HG03439 (cell line): Measurements from ENCODE around the gene KCNJ13.
"Not testable (repeated sequence)": the region's sequence is repeated elsewhere in the genome, so short reads cannot be mapped to it uniquely, and the experiment has no call there.

Experiments
- ATAC-seq: cut with Tn5 transposase; IDR thresholded peaks from one replicate; pipeline ENCODE4 v1.9.1; 2021; ENCODE audit warnings: mild to moderate bottlenecking, moderate library complexity; ENCODE audit not compliant: unreplicated experiment

The KCNJ13 gene

GRCh38 chr2:232770207-232770606 lies 6.2 kb downstream of the KCNJ13 start:
- no peak for ATAC-seq

GRCh38 chr2:232767866-232768265 lies 8.5 kb downstream of the KCNJ13 start:
- ATAC-seq = no peak

GRCh38 chr2:232761301-232761907 lies 15.0 kb downstream of the KCNJ13 start:
- no peak for ATAC-seq

GRCh38 chr2:232757905-232758304 lies 18.5 kb downstream of the KCNJ13 start:
- no peak for ATAC-seq

GRCh38 chr2:232750135-232750671 lies 26.2 kb downstream of the KCNJ13 start:
- no peak for ATAC-seq

- no peak for ATAC-seq
These were observed 27.0 kb downstream of the KCNJ13 start for GRCh38 chr2:232749331-232749730.

- no peak for ATAC-seq
These were observed 28.3 kb downstream of the KCNJ13 start for GRCh38 chr2:232748038-232748437.

- no peak for ATAC-seq
These were observed 31.4 kb downstream of the KCNJ13 start for GRCh38 chr2:232744963-232745362.

- ATAC-seq = no peak
These were observed 34.4 kb downstream of the KCNJ13 start for GRCh38 chr2:232741972-232742371.

GRCh38 chr2:232741294-232741693 lies 35.1 kb downstream of the KCNJ13 start:
- ATAC-seq = no peak

GRCh38 chr2:232731470-232731869 lies 44.9 kb downstream of the KCNJ13 start:
- ATAC-seq = no peak

GRCh38 chr2:232728785-232729184 lies 47.6 kb downstream of the KCNJ13 start:
- ATAC-seq = no peak

- ATAC-seq = no peak
These were observed 53.3 kb downstream of the KCNJ13 start for GRCh38 chr2:232723027-232723426.

- ATAC-seq = no peak
These were observed 54.5 kb downstream of the KCNJ13 start for GRCh38 chr2:232721882-232722281.

GRCh38 chr2:232721261-232721660 lies 55.1 kb downstream of the KCNJ13 start:
- ATAC-seq = no peak

- not testable (repeated sequence) for ATAC-seq
These were observed 56.3 kb downstream of the KCNJ13 start for GRCh38 chr2:232720056-232720455.
